ENCODE results near the gene GADL1.

The GADL1 gene

DNA sequence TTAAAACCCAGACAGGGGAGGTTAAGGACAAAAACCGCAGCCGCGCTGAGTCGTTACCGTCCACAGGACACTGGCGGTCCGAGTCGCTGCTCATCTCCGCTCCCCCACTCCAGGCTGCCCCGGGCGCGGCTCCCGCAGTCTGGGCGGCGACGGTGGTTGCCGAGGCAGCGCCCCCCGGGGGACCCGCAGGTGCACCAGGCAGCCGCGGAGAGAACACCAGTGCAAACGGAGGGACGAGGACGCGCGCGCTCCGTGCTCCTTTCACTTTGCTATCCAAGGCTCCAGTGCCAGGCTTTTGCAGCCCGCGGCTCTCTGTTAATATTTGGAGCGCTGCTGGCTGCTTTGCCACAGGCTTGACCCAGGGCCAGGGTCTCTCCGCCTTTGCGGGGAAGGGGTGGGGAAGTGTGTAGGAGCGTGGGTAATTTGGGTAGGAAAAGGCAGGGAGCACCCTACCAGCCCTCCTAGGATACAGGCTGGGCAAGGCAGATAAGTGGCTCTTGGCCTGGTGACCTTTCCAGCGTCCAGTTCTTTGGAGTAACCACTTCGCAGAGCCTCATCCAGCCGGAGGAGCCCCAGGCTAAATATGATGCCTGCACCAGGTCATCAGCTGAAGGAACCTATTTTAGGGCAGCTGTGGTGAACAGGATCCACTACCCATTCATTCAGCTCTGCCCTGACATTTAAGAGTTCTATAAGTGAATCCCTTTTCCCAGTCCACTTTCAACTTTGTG lies at the start of gene GADL1:
TSS of gene GADL1 (minus strand) at position 141 of the 731 bp plus-strand sequence. CDS start at position 94, 47 bp downstream.
- DNase-seq, result no peak

DNA sequence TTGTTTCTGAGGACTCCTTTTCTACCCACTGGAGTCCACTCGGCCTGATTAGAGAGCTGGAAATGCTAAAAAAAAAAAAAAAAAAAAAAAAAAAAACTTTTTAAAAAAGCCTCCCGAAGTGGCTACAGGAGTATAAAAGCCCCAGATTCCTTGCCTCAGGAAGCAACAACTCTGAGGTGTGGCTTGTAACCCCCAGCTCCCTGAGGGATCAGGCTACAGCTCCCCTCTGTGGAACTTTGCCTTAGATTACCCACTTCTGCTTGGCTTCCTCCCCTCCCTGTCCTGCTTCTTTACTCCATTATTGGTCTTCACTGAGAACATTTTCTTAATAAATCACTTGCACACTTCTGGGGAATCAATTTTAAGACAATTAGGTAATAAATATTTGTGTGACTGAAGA lies 49.7 kb upstream of the GADL1 start:
- no peak for DNase-seq

GRCh38 chr3:30943206-30943605 lies 48.7 kb upstream of the GADL1 start:
- DNase-seq, result no peak

- no peak for DNase-seq
These were observed 46.9 kb upstream of the GADL1 start for GRCh38 chr3:30941342-30941741.

DNA sequence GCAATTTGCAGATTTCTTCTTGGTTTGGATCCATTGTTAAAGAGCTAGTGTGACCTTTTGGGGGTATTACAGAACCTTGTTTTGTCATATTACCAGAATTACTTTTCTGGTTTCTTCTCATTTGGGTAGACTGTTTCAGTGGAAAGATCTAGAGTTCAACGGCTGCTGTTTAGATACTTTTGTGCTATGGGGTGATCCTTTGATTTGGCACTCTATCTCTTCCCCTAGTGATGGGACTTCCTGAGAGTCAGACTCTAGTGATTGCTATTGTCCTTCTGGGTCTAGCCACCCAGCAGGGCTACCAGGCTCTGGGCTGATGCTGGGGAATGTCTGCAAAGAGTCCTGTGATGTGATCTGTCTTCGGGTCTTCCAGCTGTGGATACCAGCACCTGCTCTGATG lies 46.3 kb upstream of the GADL1 start:
- DNase-seq, result no peak

DNA sequence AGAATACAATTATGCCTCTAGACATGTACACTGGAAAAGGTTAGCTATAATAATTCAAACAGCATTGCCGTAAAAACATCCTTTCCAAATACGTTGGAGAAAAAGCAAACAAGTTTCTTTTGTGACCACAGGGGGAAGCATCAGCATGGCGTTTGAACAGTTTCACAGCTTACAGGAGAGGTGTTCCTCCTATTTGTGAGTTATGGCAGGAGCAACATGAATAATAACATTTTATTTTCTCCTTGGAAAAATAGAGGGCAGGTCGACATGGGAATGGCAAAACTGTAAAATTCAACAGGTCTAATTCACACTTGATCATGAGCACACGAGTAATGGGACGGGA lies 39.7 kb upstream of the GADL1 start:
- no peak for DNase-seq

- no peak for DNase-seq
These were observed 39.2 kb upstream of the GADL1 start for GRCh38 chr3:30933478-30934207.

DNA sequence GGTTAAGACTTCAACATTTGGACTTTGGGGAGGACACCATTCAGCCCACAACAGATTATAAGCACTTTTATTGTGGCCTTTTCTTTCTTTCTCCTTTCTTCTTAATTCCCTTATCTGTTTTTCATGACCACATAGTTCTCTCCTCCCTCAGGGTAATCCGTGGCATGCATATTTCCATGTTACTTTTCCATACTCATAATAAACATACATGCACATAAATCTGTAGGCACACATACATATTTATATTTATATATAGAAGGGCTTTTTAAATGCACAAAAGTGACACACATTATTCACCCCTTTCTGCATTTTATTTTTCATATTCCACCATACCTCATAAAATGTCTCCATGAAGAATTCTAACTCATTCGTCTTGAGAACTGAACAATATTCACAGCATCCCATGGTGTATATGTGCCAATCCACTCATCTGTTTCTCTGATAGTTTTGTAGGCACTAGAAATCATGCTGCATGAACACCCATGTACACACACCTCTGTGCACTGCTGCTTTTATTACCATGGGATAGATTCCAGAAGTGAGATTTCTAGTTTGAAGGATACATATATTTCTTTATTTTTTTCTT lies 38.1 kb upstream of the GADL1 start:
- DNase-seq, result no peak

GRCh38 chr3:30924763-30925162 lies 30.3 kb upstream of the GADL1 start:
- no peak for DNase-seq

DNA sequence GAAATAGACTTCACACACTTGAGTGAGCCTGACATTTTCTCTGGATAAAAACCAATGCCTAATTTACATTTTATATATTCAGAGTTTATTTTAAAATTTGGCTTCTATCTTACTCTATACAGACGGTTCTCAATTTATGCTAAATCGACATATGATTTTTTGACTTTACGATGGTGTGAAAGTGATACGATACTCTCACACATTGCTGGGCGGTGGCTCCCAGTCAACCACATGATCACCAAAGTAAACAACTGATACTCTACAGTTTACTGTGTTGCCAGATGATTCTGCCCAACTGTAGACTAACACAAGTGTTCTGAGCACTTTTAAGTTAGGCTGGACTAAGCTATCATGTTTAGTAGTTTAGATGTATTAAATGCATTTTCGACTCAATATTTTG lies 25.1 kb upstream of the GADL1 start:
- no peak for DNase-seq

GRCh38 chr3:30918761-30919160 lies 24.3 kb upstream of the GADL1 start:
- DNase-seq, result no peak

GRCh38 chr3:30915782-30916181 lies 21.3 kb upstream of the GADL1 start:
- no peak for DNase-seq

DNA sequence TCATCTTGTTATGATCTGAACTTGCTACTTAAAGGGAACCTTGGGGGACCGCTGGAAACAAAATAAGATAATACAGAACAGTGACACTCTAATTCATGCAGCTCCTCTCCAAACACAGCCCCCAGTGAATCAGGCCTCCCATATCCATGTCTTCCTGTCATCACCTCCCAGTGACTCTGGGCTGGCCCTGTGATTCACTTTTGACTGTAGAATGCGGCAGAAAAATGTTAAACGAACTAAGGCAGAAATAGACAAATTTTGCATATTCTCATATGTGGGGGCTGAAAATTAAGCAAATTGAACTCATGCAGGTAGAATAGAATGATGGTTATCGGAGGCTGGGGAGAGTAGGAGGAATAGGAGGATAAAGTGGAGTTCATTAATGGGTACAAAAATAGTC lies 20.2 kb upstream of the GADL1 start:
- DNase-seq, result peak; percentile 20

DNA sequence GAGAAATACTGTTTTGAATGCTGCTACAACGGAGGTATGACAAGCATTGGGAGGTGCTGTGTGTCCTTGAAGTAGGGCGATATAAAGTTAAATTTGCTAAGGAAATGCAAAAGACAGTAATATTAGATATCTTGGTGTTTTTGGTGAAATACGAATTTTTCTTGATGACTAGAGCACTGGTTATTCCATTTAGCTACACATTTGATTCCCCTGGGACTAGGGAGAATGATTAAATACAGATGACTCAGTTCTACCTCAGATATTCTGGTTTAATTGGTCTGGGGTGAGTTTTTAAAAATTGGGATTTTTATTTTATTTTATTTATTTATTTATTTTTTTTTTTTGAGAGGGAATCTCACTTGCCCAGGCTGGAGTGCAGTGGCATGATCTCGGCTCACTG lies 18.7 kb upstream of the GADL1 start:
- no peak for DNase-seq

DNA sequence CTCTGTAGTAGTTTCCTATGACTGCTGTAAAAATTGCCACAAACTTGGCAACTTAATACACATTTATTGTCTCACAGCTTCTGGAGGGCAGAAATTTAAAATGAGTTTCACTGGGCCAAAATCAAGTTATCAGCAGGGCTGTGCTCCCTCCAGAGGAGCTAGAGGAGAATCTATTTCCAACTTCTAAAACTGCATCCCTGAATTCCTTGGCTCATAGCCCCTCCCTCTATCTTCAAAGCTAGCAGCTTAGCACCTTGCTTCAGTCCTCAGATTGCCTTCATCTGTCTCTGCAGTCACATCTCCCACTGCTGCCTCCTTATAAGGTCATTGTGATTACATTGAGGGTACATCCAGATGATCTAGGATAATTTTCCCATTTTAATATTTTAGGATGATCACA lies 17.8 kb upstream of the GADL1 start:
- no peak for DNase-seq

GRCh38 chr3:30908456-30909037 lies 14.1 kb upstream of the GADL1 start:
- DNase-seq, result no peak

DNA sequence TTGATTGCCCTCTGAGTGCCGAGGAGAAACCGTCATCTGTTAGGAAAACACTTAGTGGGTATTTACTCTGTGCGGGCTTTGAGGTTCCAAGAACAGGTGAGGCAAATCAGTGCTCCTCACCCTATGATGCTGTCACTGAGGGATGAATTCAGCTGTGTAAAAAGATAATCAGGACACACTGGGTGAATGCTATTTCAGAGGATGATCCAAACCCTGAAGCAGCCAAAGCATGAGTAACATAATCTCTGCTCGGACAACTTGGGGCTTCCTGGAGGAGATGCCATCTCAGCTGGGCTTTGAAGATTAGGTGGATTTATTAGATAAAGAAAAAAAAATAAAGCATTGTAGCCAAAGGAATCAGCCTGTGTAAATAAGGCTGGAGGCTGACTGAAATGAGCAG lies 10.5 kb upstream of the GADL1 start:
- no peak for DNase-seq

GRCh38 chr3:30895329-30895728 lies 868 bp upstream of the GADL1 start:
- DNase-seq, result no peak

DNA sequence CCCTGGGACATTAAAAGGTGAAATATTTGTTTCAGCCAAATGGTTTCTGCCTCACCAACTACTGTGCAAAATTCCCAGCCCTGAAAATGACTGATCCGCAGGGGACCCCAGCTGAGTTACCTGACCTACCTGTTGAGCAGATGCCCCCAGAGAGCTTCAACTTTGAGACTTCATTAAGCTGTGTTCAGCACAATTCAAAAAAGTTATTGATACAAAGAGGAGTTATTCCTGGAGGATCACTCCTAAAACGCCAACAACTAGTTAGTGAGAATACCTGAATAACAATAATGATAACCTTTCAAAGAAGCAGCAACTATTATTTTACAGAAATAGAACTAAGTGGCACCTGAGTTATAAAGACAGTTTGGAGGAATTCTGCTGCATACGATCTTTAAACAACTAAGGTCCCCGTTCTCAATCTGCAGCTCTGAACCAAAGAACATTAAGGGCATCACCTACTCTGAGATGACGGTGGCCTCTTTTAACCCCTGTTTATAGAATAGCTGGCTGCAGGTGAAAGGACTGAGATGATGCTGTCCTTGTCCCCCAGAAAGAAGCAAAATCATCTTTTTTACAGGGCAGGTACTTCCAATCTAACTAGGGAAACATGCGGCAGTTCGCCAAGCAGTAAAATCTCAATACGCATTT lies 659 bp downstream of the GADL1 start:
- no peak for DNase-seq

DNA sequence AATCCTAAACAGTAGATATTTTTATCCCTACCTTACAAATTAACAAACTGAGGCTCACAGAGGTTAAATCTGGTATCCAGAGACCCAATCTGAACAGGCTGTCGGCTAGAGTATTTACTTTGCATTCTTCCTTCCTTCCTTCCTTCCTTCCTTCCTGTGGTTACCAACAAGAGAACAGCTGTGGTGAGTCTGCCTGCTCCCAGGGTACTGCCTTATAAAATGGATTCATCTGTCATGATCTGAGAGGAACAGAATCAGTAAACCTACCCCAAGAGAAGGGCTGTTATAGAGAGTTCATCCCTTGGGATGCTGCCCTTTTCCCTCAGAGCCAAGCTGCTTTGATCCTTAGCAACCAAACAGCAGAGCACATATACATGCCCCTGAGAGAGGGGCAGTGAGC lies 3.6 kb downstream of the GADL1 start:
- no peak for DNase-seq

- DNase-seq, result no peak
These were observed 7.6 kb downstream of the GADL1 start for GRCh38 chr3:30886888-30887287.

DNA sequence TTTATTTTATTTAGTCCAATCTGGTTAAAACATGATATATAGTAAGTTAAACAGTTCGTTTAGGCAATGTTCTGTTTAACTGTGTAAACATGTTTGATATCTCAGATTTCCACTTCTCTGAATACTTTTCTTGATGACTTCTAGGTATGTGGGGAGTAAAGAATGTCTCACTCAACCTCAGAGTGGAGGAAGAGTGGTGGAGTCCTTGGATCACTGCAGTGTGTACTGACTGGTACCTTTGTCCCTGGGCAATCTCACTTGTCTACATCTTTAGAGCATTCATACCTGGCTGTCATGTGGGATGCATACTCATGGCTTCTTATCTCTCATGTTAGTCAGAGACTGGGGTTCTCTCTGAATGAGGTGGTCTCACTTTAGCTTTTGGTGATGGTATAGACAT lies 15.6 kb downstream of the GADL1 start:
- DNase-seq, result no peak

- DNase-seq, result no peak
These were observed 19.0 kb downstream of the GADL1 start for GRCh38 chr3:30875505-30875904.

- no peak for DNase-seq
These were observed 20.8 kb downstream of the GADL1 start for GRCh38 chr3:30873671-30874070.
